Cardiac septum (tissue), 1 donor: ENCODE results near the gene CYRIA. TPM values are rescaled to one million over a fixed set of nuclear protein-coding genes. Genes with fewer than 3 reads are reported as not detected.

ENCODE experiments used
- DNase-seq: peaks from one replicate; pipeline ENCODE4 v3.0.0-alpha.2; 2020; ENCODE audit warnings: low spot score
- intact Hi-C: fragments of 100-400 bp; cut with DNase I; formaldehyde crosslinking; loops from one replicate; pipeline ENCODE4 v1.14.0; 2022
- total RNA-seq: library from RNA; stranded (reverse); fragmentation: NEBNext Ultra II Directional; extraction: Animal tissue kit (Norgen Biotek cat#: 25700); gene quantifications from one replicate; pipeline ENCODE4 v1.2.1, GENCODE V29; 2021
- donor health status: DM: no; HTN: no; CAD: no.

CYRIA gene
- total RNA-seq, 1 donor from 2014 or later = 3.7 TPM

DNA sequence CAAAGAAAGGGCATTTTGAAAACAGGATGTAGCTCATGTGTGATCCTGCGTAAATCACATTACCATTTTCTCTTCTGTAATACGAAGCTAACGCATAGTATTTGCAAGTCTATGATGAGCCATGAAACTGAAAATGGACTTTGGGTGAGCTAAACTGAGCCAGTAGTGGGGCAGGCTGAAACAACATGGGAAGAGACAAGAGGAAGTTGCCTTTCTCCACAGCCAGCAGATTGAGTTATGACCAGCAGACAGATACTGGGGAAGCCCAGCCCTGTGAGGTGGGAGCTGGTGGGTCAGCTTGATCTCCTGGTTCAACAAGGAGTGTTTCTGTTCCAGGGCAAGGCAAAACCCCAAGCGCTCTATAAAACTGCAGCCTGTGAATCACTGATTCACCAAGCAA is 11.8 kb downstream of the CYRIA start:
- DNase-seq = no peak
- intact Hi-C loops = no loop called here

DNA sequence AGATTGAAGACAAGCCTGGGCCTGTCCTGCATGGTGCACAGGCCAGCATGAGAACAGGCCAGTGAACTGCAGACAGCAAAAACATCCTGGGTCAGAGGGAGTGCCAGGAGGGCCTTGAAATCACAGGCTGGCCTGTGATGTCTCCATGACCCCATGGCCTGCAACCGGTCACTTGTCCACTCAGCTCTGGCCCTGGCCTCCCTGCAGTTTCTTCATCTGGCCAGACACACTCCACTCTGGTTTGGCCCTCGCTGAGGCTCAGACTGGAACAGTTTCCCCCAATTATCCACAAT is 12.6 kb downstream of the CYRIA start:
- DNase-seq = no peak
- intact Hi-C loops = no loop called here

DNA sequence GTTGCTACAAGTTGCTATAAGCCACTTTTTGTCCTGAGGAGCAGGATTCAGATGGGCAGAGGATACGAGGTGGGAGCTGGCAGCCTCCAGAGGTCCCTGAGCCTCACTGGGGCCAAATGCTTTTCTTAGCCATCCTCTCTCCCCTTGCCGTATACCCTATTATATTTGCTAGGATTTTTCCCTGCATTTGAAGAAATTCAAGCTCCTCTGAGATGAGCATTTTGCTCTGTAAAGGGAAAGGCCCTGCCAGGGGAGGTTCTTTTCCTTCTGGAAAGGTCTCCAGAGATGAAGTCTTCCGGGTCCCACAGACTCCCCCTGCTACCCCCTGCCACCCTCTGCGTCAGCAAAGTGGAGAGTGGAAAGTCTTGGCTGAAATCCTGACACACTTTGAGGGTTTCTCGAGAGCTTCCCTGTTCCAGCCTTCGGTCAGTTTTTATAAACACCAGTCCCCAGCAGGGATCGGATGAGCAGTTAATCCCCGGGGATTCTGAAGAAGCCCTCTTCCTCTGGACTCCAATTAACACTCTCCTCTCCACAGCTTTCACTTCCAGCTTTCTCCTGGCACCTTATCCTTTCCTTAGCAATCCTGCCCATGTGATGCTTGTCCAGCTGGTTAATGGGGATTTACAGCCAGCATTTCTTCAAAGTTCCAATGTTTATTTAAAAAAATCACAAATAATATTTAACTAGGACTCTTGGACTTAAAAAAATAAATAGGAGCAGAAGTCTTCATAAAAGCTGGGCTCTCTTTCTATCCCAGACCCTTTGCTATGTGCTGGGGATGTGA is 13.1 kb downstream of the CYRIA start:
- intact Hi-C loops = no loop called here
- no peak for DNase-seq

DNA sequence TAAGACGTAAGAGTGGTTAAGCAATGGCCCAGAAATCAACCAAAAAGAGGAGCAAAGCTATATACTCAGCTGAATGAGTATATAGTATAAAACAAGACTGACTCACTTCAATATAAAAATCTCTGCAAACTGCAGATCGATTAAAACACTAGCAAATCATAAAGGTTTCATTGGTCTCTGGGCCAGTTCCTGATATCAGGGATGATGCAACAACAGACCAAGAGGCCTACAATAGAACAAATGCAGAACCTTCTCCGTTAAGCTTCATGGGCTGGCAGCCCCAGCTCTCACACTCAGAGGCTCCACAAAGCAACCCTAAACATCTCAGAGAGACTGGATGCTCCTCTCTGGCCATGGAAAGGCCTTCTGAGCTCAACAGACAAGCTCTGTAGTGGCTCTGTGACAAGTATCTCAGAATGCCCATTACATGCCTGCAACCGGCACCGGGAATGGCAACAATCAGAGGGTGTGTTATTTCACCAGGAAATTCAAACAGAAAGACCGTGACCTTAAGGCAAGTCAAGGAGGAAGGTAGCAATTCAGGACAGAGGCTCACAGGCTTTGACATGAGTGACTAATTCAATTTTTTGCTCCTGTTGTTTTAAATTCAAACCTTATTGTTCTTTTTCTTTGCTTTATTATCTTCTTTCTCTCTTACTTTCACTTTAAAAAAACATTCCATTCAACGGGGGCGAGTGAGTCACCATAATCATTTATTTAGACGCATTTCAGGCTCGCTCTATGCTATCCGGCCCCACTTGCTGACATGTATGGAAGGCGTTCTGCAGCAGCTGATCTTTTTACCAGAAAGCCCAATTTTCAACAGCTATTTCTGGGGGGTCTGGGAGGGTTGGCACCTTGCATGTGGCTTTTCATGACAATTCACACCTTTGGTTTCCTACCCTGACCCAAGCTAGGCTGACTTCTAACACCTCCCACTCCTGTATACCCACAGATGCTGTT is 15.1 kb downstream of the CYRIA start:
- no peak for DNase-seq
- intact Hi-C loops = no loop called here

DNA sequence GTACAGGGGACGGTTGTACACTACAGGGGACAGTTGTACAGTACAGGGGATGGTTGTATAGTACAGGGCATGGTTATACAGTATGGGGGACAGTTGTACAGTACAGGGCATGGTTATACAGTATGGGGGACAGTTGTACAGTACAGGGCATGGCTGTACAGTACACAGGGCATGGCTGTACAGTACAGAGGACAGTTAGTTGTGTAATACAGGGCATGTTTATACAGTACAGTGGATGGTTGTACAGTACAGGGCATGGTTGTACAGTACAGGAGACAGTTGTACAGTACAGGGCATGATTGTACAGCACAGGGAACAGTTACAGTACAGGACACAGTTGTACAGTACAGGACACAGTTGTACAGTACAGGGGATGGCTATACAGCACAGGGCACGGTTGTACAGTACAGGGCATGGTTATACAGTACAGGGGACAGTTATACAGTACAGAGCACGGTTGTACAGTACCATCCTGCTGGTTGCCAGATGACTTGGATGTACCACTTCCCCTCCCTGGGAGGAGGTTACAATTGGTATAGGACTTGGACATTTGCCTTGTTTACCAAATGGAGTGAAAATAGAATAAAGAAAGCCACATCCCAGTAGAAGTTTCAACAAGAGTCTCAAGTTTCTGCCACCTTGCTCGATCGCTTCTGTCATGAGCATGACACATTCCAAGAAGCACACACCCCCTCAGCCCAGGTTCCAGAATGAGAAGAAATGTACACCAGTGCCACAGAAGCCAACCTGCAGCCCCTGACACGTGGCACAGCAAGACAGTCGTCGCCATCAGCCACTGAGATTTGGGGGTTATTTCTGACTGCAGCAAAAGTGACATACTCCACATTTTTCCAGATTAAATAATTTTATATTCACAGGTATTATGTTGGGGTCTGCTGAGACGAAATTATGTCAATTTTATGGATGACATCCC is 16.0 kb downstream of the CYRIA start:
- intact Hi-C loops = no loop called here

DNA sequence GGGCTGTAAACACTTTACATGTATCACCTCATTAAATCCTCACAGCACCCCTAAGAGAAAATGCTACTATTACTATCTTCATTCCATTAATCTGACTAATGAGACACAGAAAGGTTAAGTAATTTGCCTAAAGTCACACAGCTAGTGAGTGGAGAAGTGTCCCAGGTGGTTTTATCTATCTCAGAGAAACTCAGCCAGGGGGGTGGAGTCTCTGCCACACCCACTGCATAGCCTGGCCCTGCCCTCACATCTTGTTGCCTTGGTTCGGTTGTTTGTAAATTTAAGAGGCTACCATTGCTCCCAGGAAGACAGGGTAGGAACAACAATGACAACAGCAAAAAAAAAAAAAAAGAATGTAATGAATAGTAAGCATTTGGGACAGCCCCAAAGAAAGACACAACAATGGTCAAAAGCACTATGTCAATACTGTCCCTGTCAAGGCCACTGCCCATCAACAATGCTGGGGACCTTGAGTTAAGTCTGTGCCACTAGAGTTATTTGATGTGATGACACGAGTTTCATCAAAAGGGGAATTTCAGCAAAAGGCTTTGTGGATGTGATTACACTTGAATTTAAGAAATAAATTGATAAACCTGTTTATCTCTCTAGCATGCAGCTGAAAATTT is 17.5 kb downstream of the CYRIA start:
- peak; percentile 12 for DNase-seq
- intact Hi-C loops = no loop called here

More for the DNA sequence above, 16.0 kb downstream of the CYRIA start:
- no peak for DNase-seq

DNA sequence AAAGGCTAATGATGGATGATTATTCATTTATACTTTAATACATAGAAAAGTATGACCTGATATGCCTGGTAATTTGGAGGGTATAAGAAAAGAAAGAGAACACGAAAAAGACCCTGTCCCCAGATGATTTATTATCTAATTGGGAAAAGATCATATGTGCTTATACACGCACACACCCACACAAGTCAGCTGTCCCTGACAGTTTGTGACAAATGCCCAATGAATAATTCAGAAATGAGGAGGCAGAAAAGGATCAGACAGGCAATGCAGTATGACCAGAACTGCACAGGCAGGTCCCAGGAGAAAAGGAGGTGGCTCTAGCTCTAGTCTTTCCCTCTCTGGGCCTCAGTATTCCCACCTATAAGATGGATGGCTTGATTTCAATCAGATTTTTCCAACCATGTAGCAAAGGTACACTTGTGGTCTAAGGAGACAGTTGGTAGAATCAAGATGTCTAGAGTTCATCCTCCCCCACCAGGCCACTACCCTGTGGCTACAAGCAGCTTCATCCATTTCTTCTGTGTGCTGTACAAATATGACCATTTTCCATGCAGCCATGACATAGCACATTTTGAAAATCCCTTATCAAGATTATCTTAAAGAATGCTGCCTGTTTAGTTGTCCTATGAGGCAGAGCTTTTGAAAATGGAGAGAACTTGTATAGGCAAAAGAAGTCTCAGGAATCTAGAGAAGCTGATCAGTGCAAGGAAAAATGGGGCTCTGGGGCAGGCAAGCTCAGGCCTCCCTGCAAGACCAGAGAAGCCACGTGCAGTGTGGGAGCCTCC is 19.7 kb downstream of the CYRIA start:
- intact Hi-C loops = no loop called here
- peak; percentile 5 for DNase-seq

DNA sequence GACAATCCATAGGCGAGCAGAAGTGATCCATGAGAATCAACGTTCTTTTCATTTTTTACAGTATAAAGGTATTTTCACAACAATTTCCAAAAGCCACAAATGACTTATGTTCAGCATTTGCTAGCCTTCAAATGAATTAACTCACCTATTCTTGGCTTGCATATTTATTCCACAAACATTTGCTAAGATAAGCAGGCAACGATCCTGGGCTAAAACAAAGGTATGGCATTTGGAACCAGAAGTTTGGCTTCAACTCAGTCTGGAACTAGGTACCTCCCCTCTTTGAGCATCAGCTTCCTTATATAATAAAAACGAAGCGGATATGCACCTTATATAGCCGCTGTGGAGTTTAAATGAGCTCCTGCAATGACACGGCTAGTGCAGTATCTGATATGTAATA is 20.5 kb downstream of the CYRIA start:
- DNase-seq = no peak
- intact Hi-C loops = no loop called here

DNA sequence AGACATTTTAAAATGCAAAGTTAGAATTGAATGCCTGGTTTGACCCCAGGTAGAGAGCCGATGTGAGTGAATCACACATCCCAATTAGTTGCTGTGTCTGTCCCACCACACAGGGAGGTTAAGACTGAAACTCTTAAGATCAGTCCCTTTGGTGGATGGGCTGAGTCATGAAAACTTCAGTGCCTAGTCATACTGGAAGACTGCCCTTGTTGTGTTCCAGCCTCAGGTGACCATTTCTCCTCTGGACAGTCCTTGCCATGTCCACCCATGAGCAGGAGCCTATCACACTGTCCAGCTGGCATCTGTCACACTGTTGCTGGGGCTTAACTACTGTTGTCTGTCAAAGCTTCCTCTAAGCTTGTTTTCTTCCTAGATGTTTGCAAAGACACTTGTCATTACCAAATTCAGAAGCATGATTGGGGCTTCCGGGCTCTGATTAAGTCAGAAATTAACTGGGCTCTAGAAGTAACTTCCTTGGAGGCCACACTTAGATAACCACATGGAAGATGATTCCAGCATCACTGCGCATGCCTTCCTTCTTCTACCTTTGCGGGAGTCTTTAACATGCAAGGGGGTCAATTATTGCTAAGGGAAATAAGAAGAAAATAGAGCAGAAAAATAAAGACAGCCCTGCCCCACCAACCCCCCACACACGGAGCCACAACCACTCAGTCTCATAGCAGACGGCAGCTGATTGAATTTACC is 21.3 kb downstream of the CYRIA start:
- DNase-seq = no peak
- intact Hi-C loops = no loop called here

DNA sequence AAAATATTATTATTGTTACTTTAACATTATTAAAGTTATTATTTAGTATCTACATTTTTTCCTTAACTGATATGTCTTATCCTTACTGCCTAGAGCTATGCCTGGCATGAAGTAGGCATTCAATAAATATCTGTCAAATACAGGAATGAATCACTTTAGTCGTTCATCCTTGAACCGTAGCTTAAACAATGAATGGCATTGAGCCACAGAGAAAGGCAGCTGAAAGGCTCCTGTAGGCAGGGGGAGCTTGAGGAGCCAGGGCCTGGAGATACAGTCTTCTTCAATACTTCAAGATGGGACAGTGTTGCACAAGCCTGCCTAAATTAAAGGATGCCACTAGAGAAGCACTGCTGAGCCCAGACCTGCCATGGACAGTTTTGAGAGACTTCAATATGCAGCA is 22.5 kb downstream of the CYRIA start:
- intact Hi-C loops = no loop called here
- DNase-seq = no peak

DNA sequence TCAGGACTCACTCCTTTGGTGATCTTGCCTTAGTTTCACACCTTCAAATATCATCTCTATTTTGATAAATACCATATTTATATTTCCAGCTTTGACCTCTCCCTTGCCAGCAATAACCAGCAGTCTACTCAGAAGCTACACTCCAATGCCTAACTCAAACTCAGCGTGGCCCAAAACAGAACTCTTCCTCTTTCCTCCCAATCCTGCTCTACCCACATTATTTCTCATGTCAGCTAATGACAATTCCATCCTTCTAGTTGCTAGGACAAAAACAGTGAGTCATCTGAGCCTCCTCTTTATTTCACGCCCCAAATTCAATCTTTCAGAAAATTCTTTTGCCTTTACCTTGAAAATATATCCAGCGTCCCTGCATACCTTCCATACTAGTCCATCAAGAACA is 23.5 kb downstream of the CYRIA start:
- intact Hi-C loops = no loop called here
- no peak for DNase-seq

DNA sequence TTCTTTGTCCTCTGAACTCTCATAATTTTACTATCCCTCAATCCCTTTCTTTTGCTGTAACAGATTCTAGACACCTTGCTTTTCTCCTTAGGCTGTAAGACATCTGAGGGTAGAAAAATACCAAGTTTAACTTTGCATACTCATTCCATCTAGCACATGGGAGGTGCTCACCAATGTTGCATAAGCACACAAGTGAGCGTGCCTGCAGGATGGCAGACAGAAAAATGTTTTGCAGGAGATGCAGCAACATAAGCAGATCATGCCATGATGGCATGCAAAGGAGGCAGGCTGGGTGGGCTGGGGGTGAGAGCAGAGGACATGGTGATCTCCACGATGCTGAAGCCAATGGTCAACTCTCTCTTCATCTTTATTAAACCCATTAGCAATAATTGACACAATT is 24.1 kb downstream of the CYRIA start:
- intact Hi-C loops = no loop called here
- DNase-seq = no peak

DNA sequence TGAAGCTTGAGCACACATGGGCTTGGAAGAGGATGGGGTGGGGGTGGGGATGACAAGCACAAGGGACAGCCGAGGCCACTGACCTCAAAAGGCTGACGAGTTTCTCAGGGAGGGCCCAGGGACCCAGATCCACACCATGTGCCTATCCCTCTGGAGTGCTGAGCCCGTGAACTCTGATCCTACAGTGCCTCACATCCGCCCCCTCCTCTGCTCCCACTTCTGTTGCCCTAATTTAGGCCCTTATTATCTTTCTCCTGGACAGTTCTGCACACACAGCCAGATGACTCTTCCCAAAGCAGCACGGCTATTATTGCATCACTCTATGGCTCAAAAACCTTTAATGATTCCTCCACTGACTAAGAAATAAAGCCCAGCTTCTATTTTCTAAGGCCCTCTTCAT is 24.8 kb downstream of the CYRIA start:
- DNase-seq = no peak
- intact Hi-C loops = no loop called here

DNA sequence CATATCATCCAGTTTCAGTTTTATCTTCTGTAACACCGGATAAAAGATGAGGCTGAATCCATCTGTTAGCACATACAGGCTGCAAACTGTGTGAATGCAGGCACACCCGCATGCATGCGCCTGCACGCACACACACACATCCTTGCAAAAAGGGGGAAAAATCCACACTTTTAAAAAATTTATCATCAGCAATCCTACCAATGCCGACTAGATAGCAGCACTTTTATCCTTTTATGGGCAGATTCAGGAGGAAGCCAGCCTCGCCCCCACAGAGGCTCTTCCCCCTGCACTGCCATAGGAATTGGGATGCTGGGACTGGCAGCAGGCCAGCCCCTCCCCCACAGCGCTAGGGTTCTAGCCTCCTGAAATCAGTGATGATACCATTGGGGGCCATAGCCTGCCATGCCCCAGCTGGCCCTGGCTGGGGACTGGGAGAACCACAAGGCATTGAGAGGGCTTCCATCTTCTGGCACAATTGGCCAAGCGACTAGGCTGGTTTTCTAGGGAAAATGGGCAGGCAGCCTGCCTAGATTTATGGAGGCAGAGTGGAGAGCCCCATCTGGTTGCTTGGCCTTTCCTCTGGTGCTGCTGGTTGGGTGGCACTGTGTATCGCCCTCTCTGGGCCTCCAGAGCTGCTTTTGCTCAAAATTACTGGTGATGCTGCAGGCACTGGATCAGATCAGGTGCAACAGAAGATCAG is 25.5 kb downstream of the CYRIA start:
- intact Hi-C loops = no loop called here
- no peak for DNase-seq

DNA sequence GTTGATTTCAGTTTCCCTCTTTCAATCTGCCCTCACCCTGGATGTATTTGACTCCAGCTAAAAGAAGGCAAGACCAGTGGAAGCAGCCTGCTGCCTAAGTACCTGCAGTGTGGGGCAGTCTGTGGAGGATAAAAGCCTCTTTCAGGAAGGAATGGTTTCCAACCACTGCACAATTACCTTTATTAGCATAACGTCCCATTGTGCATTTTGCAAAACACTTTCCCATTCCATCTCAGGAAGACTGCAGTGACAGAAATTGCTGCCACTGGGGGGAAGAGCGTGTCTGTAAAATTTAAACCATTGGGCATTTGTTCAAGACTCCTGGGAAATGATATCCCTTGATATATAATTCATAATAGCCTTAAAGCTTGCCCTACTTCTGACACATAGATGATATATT is 26.2 kb downstream of the CYRIA start:
- intact Hi-C loops = no loop called here
- DNase-seq = no peak

DNA sequence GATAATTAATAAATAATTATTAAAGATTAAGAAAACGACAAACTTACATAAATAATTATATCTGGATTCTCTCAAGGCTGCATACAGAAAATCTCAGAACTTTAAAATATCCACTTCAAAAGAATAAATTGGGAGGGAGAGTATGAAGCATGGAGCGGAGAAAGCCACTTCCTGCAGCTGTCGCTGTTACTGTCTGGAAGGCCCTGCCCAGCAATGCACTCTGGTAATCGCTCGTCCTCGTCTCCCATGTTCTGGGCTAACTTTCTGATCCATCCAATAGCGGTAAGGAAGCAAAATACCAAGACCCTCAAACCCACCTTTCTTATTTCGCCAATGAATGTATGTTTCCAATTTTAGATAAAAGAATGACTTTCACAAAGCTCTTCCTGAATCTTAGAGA is 26.7 kb downstream of the CYRIA start:
- no peak for DNase-seq
- intact Hi-C loops = no loop called here

DNA sequence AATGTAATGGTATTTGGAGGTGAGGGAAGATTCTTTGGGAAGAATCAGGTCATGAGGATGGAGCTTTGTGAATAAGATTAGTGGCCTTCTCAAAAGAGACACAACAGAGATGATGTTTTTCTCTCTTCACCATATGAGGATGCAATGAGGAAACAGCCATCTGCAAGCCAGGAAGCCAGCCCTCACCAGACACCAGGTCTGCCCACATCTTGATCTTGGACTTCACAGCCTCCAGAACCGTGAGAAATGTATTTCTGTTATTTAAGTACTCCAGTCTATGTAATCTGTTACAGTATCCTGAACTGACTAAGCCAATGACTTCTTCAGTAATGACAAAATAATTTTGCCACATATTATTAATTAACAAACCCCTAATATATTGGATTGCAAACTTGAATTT is 28.3 kb downstream of the CYRIA start:
- DNase-seq = no peak
- intact Hi-C loops = no loop called here
